Smooth muscle cell (in vitro differentiated cells): ENCODE results near the gene STX8. TPM values are rescaled to one million over a fixed set of nuclear protein-coding genes. Genes with fewer than 3 reads are reported as not detected.

Experiments used
- DNase-seq: peaks from one replicate; lab custom pipeline; 2025; ENCODE audit not compliant: unreplicated experiment; lab: John Stamatoyannopoulos, UW
- H2AFZ ChIP-seq: fragments of 200-600 bp; sonication (generic); 2 replicates; pipeline ENCODE4 v1.6.0; 2016; ENCODE audit warnings: antibody characterized with exemption, low read depth, mild to moderate bottlenecking
- H3F3A ChIP-seq: fragments of 200-600 bp; sonication (generic); 2 replicates; pipeline ENCODE4 v1.6.0; 2017; ENCODE audit warnings: antibody characterized with exemption, low read depth
- H3K27ac ChIP-seq: fragments of 200-600 bp; sonication (generic); 2 replicates; pipeline ENCODE4 v1.5.1; 2016; ENCODE audit warnings: low read depth, mild to moderate bottlenecking
- H3K27me3 ChIP-seq: fragments of 200-600 bp; sonication (generic); 2 replicates; pipeline ENCODE4 v1.6.1; 2016; ENCODE audit warnings: low read depth, mild to moderate bottlenecking
- H3K36me3 ChIP-seq: fragments of 200-600 bp; sonication (generic); 2 replicates; pipeline ENCODE4 v1.5.1; 2016; ENCODE audit warnings: low read depth
- H3K4me1 ChIP-seq: fragments of 200-600 bp; sonication (generic); 2 replicates; pipeline ENCODE4 v1.5.1; 2016; ENCODE audit warnings: low read depth
- H3K4me2 ChIP-seq: fragments of 200-600 bp; sonication (generic); 2 replicates; pipeline ENCODE4 v1.6.0; 2016; ENCODE audit warnings: mild to moderate bottlenecking
- H3K4me3 ChIP-seq: fragments of 200-600 bp; sonication (generic); 2 replicates; pipeline ENCODE4 v1.5.1; 2016; ENCODE audit warnings: mild to moderate bottlenecking
- H3K79me2 ChIP-seq: fragments of 200-600 bp; sonication (generic); 2 replicates; pipeline ENCODE4 v1.6.0; 2016; ENCODE audit warnings: low read depth, mild to moderate bottlenecking
- H3K9ac ChIP-seq: fragments of 200-600 bp; sonication (generic); 2 replicates; pipeline ENCODE4 v1.6.0; 2016; ENCODE audit warnings: low read depth
- H3K9me3 ChIP-seq: fragments of 200-600 bp; sonication (generic); replicated peaks from 2 replicates; pipeline ENCODE4 v1.5.1; 2016; ENCODE audit warnings: low read depth
- H4K20me1 ChIP-seq: fragments of 200-600 bp; sonication (generic); 2 replicates; pipeline ENCODE4 v1.6.0; 2016; ENCODE audit warnings: low read depth
- WGBS: methylation state at CpG from one replicate; pipeline ENCODE4 v1.1.7; 2016; ENCODE audit warnings: low lambda C conversion rate; 5-methylcytosine and 5-hydroxymethylcytosine counted together
- polyA plus RNA-seq: library from polyadenylated mRNA; unstranded; fragments of >200 nt; fragmentation: Nextera tagmentation; extraction: Ambion mirVana; gene quantifications from 2 replicates; pipeline ENCODE4 v1.2.1, GENCODE V29; 2016
- total RNA-seq: library from RNA; depleted of rRNA; stranded (reverse); fragments of >200 nt; gene quantifications from 2 replicates; pipeline ENCODE4 v1.2.3, GENCODE V29; 2014
- TF ChIP-seq, protein P1 (sequence below): fragments of 200-600 bp; sonication (generic); IDR thresholded peaks from 2 replicates; pipeline ENCODE4 v1.5.1; 2017; ENCODE audit warnings: borderline replicate concordance, mild to moderate bottlenecking, antibody characterized with exemption; ENCODE audit not compliant: insufficient read depth, poor library complexity, severe bottlenecking

Gene STX8
- total and polyA plus RNA-seq, 2 experiments from 2014 or later: 63.8 to 88.5 TPM

GRCh38 chr17:9315360-9315759 is 260.3 kb downstream of the STX8 start:
- Histone ChIP-seq H3K4me2 (no peak overlapping the region), H3F3A (no peaks in the 10 kb centered on the region), H3K9ac (no peak overlapping the region), H3K27ac (no peak overlapping the region), H3K79me2 (no peaks in the 10 kb centered on the region), H3K36me3 (peaks cover 5% of the 10 kb centered on the region), H3K4me3 (no peak overlapping the region), H4K20me1 (no peaks in the 10 kb centered on the region), H3K9me3 (peaks cover 7% of the 10 kb centered on the region), H3K4me1 (no peaks in the 10 kb centered on the region), H3K27me3 (no peaks in the 10 kb centered on the region), H2AFZ (no peak overlapping the region)
- DNase-seq: no peak
- 98% methylated on average over 5 of the region's 5 CpGs for WGBS
- TF ChIP-seq, protein P1, sequence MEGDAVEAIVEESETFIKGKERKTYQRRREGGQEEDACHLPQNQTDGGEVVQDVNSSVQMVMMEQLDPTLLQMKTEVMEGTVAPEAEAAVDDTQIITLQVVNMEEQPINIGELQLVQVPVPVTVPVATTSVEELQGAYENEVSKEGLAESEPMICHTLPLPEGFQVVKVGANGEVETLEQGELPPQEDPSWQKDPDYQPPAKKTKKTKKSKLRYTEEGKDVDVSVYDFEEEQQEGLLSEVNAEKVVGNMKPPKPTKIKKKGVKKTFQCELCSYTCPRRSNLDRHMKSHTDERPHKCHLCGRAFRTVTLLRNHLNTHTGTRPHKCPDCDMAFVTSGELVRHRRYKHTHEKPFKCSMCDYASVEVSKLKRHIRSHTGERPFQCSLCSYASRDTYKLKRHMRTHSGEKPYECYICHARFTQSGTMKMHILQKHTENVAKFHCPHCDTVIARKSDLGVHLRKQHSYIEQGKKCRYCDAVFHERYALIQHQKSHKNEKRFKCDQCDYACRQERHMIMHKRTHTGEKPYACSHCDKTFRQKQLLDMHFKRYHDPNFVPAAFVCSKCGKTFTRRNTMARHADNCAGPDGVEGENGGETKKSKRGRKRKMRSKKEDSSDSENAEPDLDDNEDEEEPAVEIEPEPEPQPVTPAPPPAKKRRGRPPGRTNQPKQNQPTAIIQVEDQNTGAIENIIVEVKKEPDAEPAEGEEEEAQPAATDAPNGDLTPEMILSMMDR: no peak

DNA sequence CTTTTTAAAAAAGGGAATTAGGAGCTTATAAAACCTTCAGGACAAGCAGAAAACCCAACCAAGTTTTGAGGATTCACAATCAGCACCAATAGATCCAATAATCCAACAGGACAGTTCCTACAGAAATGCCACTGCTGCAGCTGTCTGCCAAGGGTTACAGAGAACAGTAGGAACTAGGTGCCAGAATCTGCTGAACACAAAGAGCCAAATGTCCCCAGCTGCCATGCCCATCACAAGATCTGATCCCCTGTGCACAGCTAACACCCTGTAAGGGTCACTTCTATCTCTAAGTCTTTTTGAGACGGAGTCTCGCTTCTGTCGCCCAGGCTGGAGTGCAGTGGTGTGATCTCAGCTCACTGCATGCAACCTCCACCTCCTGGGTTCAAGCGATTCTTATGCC is 262.3 kb downstream of the STX8 start:
- Histone ChIP-seq H3K4me2 (no peak overlapping the region), H3K27ac (no peak overlapping the region), H3K9me3 (peaks cover under 1% of the 10 kb centered on the region), H4K20me1 (no peaks in the 10 kb centered on the region), H3F3A (no peaks in the 10 kb centered on the region), H3K27me3 (no peaks in the 10 kb centered on the region), H3K9ac (no peak overlapping the region), H3K4me3 (no peak overlapping the region), H3K36me3 (peaks cover 3% of the 10 kb centered on the region), H2AFZ (no peak overlapping the region), H3K79me2 (no peaks in the 10 kb centered on the region), H3K4me1 (peaks cover 17% of the 10 kb centered on the region)
- 96% methylated on average over 4 of the region's 4 CpGs for WGBS
- no peak for DNase-seq
- TF ChIP-seq, protein P1: no peak

DNA sequence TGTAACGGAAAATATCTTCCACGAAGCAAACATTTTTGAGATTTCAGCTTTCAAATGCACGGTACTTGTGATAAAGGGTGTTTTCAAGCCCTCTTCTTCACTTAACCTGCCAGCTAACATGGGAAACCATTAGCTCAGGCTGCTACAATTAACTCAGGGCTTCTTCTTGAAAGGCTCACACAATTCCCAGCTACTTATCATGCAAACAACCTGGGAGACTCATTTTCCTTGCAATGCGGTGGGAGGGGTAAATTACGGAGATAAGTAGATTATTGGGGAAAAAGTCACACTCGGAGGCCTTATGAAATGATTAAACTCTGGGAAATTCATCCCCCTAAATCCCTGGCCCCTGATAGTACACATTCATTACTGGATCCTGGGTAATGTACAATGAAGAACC is 266.4 kb downstream of the STX8 start:
- H3K4me1 ChIP-seq: peaks cover 28% of the 10 kb centered on the region
- H3K36me3 ChIP-seq: no peaks in the 10 kb centered on the region
- DNase-seq: no peak
- H3K27ac ChIP-seq: no peak overlapping the region
- H3K9ac ChIP-seq: no peak overlapping the region
- no peak overlapping the region for H2AFZ ChIP-seq
- no peak overlapping the region for H3K4me3 ChIP-seq
- TF ChIP-seq, protein P1: no peak
- peak overlapping the region; percentile 54 for H3K4me2 ChIP-seq
- no peaks in the 10 kb centered on the region for H3K27me3 ChIP-seq
- peaks cover 5% of the 10 kb centered on the region for H4K20me1 ChIP-seq
- WGBS: 16% methylated on average over 6 of the region's 6 CpGs
- no peaks in the 10 kb centered on the region for H3K9me3 ChIP-seq
- H3F3A ChIP-seq: no peaks in the 10 kb centered on the region
- no peaks in the 10 kb centered on the region for H3K79me2 ChIP-seq

DNA sequence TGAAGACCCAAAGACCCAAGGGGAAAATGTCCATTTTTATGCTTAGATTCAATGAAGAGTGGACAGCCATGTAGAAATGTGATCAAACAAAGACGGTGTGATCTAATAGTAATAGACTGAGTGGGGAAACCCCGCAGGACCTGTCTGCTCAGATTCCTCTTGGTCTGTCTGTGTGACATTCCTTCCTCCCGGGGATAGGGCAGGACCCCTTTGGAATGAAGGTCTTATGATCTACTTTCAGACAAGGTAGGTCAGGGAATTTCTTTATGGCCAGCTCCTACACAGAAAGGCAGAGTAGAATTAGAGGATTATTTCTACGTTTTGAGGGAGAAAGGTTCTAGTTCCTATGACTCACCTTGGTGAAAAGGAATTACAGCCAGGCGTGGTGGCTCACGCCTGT is 267.6 kb downstream of the STX8 start:
- Histone ChIP-seq H3K27ac (peak overlapping the region; percentile 91), H3K4me3 (no peak overlapping the region), H3K9me3 (no peaks in the 10 kb centered on the region), H3K4me2 (peak overlapping the region; percentile 66), H3F3A (no peaks in the 10 kb centered on the region), H3K27me3 (no peaks in the 10 kb centered on the region), H2AFZ (no peak overlapping the region), H3K36me3 (no peaks in the 10 kb centered on the region), H3K9ac (peak overlapping the region; percentile 81), H3K4me1 (peaks cover 28% of the 10 kb centered on the region), H3K79me2 (no peaks in the 10 kb centered on the region), H4K20me1 (peaks cover 5% of the 10 kb centered on the region)
- 46% methylated on average over 6 of the region's 6 CpGs for WGBS
- TF ChIP-seq, protein P1: no peak
- no peak for DNase-seq
